Heart right ventricle (tissue), 16 donors: ENCODE results near the gene IP6K2. TPM values are rescaled to one million over a fixed set of nuclear protein-coding genes. Genes with fewer than 3 reads are reported as not detected.

Experiments used
- ATAC-seq, 8 donors: fragments of 200-7000 bp; cut with Tn5 transposase; one replicate each; pipeline ENCODE4 v1.9.1; 2020; ENCODE audit warnings: mild to moderate bottlenecking in 8 of 8, moderate library complexity in 8 of 8, moderate number of reproducible peaks in 1 of 8
- DNase-seq, 2 donors: peaks; one replicate each; pipeline ENCODE4 v3.0.0-alpha.2; 2020
- H3K27ac ChIP-seq, 10 donors: fragments of 200-600 bp; sonication (generic) in 2 of 10; one replicate each; pipeline versions ENCODE4 v1.5.0 to v1.8.0; 2020 to 2022; ENCODE audit warnings: mild to moderate bottlenecking in 3 of 10
- H3K27me3 ChIP-seq, 7 donors: fragments of 200-600 bp; one replicate each; pipeline ENCODE4 v1.8.0; 2021 to 2022; ENCODE audit warnings: mild to moderate bottlenecking in 2 of 7
- H3K36me3 ChIP-seq, 9 donors: fragments of 200-600 bp; sonication (generic) in 1 of 9; one replicate each; pipeline versions ENCODE4 v1.5.0 to v1.8.0; 2020 to 2022; ENCODE audit warnings: mild to moderate bottlenecking in 2 of 9
- H3K4me1 ChIP-seq, 9 donors: fragments of 200-600 bp; sonication (generic) in 1 of 9; one replicate each; pipeline versions ENCODE4 v1.5.0 to v1.8.0; 2020 to 2022; ENCODE audit warnings: mild to moderate bottlenecking in 4 of 9
- H3K4me3 ChIP-seq, 10 donors: fragments of 200-600 bp; sonication (generic) in 2 of 10; one replicate each; pipeline versions ENCODE4 v1.5.0 to v1.8.0; 2020 to 2022; ENCODE audit warnings: mild to moderate bottlenecking in 7 of 10, moderate library complexity in 2 of 10
- H3K9me3 ChIP-seq, 11 donors: fragments of 200-600 bp in 10 of 11; sonication (generic) in 2 of 11; one replicate each; pipeline versions ENCODE4 v1.5.0 to v1.8.0; 2013 to 2022; ENCODE audit warnings: mild to moderate bottlenecking in 2 of 11, control low read depth in 1 of 11, moderate library complexity in 1 of 11
- CTCF ChIP-seq, 9 donors: fragments of 200-600 bp; sonication (generic) in 2 of 9; IDR thresholded peaks; one replicate each; pipeline versions ENCODE4 v1.5.0 to v1.8.0; 2021 to 2022; ENCODE audit warnings: antibody characterized with exemption in 9 of 9, mild to moderate bottlenecking in 5 of 9, moderate library complexity in 1 of 9
- WGBS, 2 donors: extraction: QIAGEN DNeasy Blood & Tissue Kit; methylation state at CpG; one replicate each; pipeline ENCODE4 v1.1.7; 2013; ENCODE audit warnings: inconsistent platforms in 1 of 2; 5-methylcytosine and 5-hydroxymethylcytosine counted together
- intact Hi-C, 10 donors: fragments of 100-400 bp; cut with DNase I; formaldehyde crosslinking; loops; one replicate each; pipeline versions ENCODE4 v1.11.1 to v1.14.2; 2022
- polyA plus RNA-seq, 2 donors: library from polyadenylated mRNA; stranded (reverse); fragments of 200-250 nt; gene quantifications; one replicate each; pipeline ENCODE4 v1.2.3, GENCODE V29; 2013
- total RNA-seq, 10 donors: library from RNA; stranded (reverse); fragmentation: NEBNext Ultra II Directional in 3 of 10; extraction: Animal tissue kit (Norgen Biotek cat#: 25700) in 3 of 10; gene quantifications; one replicate each; pipeline versions ENCODE4 v1.2.1 to v1.2.4, GENCODE V29; 2021 to 2023
- donor health status: Arrhythmogenic right ventricular cardiomyopathy.
- donor health status: ischemic (EF 13 %, LVEDD 7.1; RV severe dilation, severe dysfunction).
- donor health status: healthy with polysubstance abuse.
- donor health status: DM: no; HTN: yes; CAD: no.
- donor health status: DM: no; HTN: no; CAD: no.
- donor health status: ischemic (EF 25% LVEDD 6.9; RV normal size, moderate dysfunction).
- donor health status: ischemic (EF 25% LVEDD 5.7; RV mildly dilated, moderate dysfunction).
- donor health status: healthy.
- donor health status: DM: yes; HTN: yes; CAD: no.
- donor health status: Ischemic cardiomyopathy.
- donor health status: ischemic (EF 35%, LVEDD 5.7; RV mildly dilated, moderate dysfunction).
- donor health status: nonischemic (EF 11% LVEDD 7.7; RV severe dilation, severe dysfunction).
- donor health status: DM: yes; HTN: yes; CAD: no.
- donor health status: PGD.
- donor health status: ischemic (EF 29% LVEDD 5.4; RV normal size, mild dysfunction).
- donor health status: nonischemic (EF 23%, LVEDD 6.1; RV moderate dilation, normal function).

IP6K2 gene
- total and polyA plus RNA-seq, 12 donors, result 16.7 to 81.7 (median 20.1) TPM

GRCh38 chr3:48681541-48681880 is 35.5 kb downstream of the IP6K2 start:
- Histone ChIP-seq H3K4me3 (no peak overlapping the region), H3K4me1 (peaks cover 14 to 31% (median 23%) of the 10 kb centered on the region in 9 donors), H3K9me3 (no peaks in the 10 kb centered on the region), H3K27me3 (no peaks in the 10 kb centered on the region), H3K27ac (no peak overlapping the region), H3K36me3 (peaks cover 0 to 63% (median 47%) of the 10 kb centered on the region in 9 donors)
- DNase-seq, result no peak
- intact Hi-C loops, result loop anchor here in 1 of 10 donors (10.0 kb wide), 1 partner anchor 217 kb away; a partner anchor contains a TSS
- 93 to 95% methylated on average over 7 of the region's 7 CpGs for WGBS, 2 donors
- no peak for TF ChIP-seq CTCF (IDR thresholded peaks at IDR 0.05)
- ATAC-seq, result no peak

GRCh38 chr3:48680811-48681540 is 36.0 kb downstream of the IP6K2 start:
- H3K27me3 ChIP-seq, result no peaks in the 10 kb centered on the region
- 92 to 96% methylated on average over 17 of the region's 17 CpGs for WGBS, 2 donors
- H3K27ac ChIP-seq, result no peak overlapping the region
- H3K4me3 ChIP-seq, result no peak overlapping the region
- DNase-seq (no peak), ATAC-seq (no peak)
- H3K9me3 ChIP-seq, result no peaks in the 10 kb centered on the region
- TF ChIP-seq CTCF (IDR thresholded peaks at IDR 0.05), result no peak
- H3K36me3 ChIP-seq, result peaks cover 0 to 68% (median 51%) of the 10 kb centered on the region in 9 donors
- peaks cover 9 to 26% (median 18%) of the 10 kb centered on the region in 9 donors for H3K4me1 ChIP-seq
- intact Hi-C loops, result loop anchor here in 1 of 10 donors (10.0 kb wide), 1 partner anchor 216 kb away; a partner anchor contains a TSS

DNA sequence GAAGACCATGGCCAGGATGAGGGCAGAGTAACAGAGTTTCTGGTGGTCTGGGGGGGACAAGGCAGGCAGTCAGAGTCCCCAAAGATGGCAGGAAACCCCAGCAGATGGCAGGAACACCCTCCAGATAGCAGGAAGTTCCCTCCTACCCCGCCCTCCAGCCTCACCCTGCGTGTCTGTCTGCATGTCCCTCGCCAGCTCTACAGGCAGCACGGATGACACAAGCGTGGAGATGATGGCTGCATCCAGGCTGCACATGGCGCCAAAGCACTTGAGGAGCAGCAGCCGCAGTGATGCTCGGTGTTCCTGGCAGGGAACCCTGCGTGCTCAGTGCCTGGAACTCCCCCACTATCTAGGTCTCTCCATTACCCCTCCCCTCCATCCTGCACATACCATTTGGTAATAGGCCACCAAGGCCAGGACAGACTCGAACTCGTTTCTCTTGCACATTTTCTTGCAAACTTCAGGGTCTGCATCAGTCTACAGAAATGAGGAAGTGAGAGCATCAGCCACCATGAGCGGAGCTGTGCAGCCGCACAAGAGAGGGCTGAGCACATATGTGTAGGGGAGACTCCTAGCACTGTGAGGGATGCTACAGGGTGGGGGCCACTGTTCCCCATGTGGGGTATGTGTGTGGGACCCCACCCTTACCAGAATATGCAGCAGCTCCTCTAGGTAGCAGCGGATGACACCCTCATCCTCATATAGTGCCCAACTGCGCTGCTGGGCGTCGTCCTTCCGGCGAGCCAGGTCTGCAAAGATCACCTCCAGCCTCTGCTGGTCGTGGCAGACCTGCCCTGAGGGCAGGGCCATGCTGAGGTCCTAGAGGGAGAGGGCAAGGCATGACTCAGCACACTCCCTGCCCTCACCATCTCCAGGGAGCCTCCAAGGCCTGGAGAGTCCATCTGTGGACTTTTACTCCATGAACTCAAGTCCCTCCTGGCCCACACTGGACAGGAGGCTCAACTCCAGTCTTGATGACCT is 37.3 kb downstream of the IP6K2 start:
- no peak overlapping the region for H3K4me3 ChIP-seq
- no peak overlapping the region for H3K27ac ChIP-seq
- H3K36me3 ChIP-seq, result peaks cover 0 to 81% (median 51%) of the 10 kb centered on the region in 9 donors
- 91 to 92% methylated on average over 20 of the region's 20 CpGs for WGBS, 2 donors
- no peak for DNase-seq
- no peak for ATAC-seq
- intact Hi-C loops, result loop anchor here in 1 of 10 donors (10.0 kb wide), 1 partner anchor 215 kb away; a partner anchor contains a TSS
- no peak for TF ChIP-seq CTCF (IDR thresholded peaks at IDR 0.05)
- H3K9me3 ChIP-seq, result no peaks in the 10 kb centered on the region
- H3K27me3 ChIP-seq, result no peaks in the 10 kb centered on the region
- H3K4me1 ChIP-seq, result peaks cover 9 to 20% (median 16%) of the 10 kb centered on the region in 9 donors
